Endothelial cell of umbilical vein (primary cell): Measurements from ENCODE around the gene AHSA1. TPM values are rescaled to one million over a fixed set of nuclear protein-coding genes. Genes with fewer than 3 reads are reported as not detected.

Experiments
- BruUV-seq: library from RNA; stranded (reverse); fragments of 400-500 nt; replicated peaks from 2 replicates; lab custom pipeline; 2021; lab: Mats Ljungman, UMichigan
- CTCF ChIA-PET: fragments of 300-600, 350-600 bp; sonication (Branson Sonifier 250); formaldehyde crosslinking; loops from one replicate; lab custom pipeline; 2021; ENCODE audit warnings: antibody characterized with exemption, inconsistent platforms; lab: Charles Lee
- POLR2A ChIA-PET: fragments of 300-600, 350-600 bp; sonication (Branson Sonifier 250); formaldehyde crosslinking; loops from one replicate; lab custom pipeline; 2021; ENCODE audit warnings: antibody characterized with exemption, inconsistent platforms; lab: Charles Lee
- DNase-seq: peaks from one replicate; pipeline ENCODE4 v3.0.0-alpha.2; 2011; ENCODE audit warnings: low read depth, low spot score
- FAIRE-seq: peaks from 2 replicates; lab custom pipeline; 2011; peaks lifted over from hg19 to GRCh38; lab: Jason Lieb, UNC
- H2AFZ ChIP-seq: 2 replicates; pipeline ENCODE4 v1.6.0; 2012; ENCODE audit warnings: low read depth, low read length, control low read depth, inconsistent platforms
- H3K27ac ChIP-seq: 2 replicates; pipeline ENCODE4 v1.5.1; 2011; ENCODE audit warnings: low read depth, mild to moderate bottlenecking, control low read depth, low read length, moderate library complexity; ENCODE audit not compliant: insufficient read depth
- H3K27me3 ChIP-seq, 2 experiments: 2 replicates each; pipeline versions ENCODE4 v1.6.0 to v1.6.1; 2011; ENCODE audit warnings: low read length in 2 of 2, mixed read lengths in 1 of 2; ENCODE audit not compliant: control insufficient read depth in 2 of 2, insufficient read depth in 2 of 2
- H3K36me3 ChIP-seq, 2 experiments: 2 replicates in 1 of 2; 3 replicates in 1 of 2; pipeline ENCODE4 v1.5.1; 2011; ENCODE audit warnings: low read length in 2 of 2, mild to moderate bottlenecking in 1 of 2, moderate library complexity in 1 of 2; ENCODE audit not compliant: control insufficient read depth in 2 of 2, insufficient read depth in 2 of 2; ENCODE audit errors: extremely low read depth in 1 of 2
- H3K4me1 ChIP-seq: 3 replicates; pipeline ENCODE4 v1.5.1; 2011; ENCODE audit warnings: mild to moderate bottlenecking, low read length; ENCODE audit not compliant: control insufficient read depth, insufficient read depth; ENCODE audit errors: extremely low read depth
- H3K4me2 ChIP-seq: 2 replicates; pipeline ENCODE4 v1.6.1; 2011; ENCODE audit warnings: low read length, control low read depth, mixed read lengths; ENCODE audit not compliant: insufficient read depth
- H3K4me3 ChIP-seq, 3 experiments: fragments of 200-600 bp in 1 of 3; sonication (generic), shearing (Covaris generic) in 1 of 3; replicated peaks in 1 of 3; 2 replicates each; pipeline ENCODE4 v1.5.1; 2011 to 2016; ENCODE audit warnings: control low read depth in 3 of 3, low read length in 3 of 3, mild to moderate bottlenecking in 2 of 3, inconsistent platforms in 1 of 3, low read depth in 1 of 3, moderate library complexity in 1 of 3; ENCODE audit not compliant: insufficient read depth in 1 of 3
- H3K79me2 ChIP-seq: 2 replicates; pipeline ENCODE4 v1.6.0; 2012; ENCODE audit warnings: low read length, inconsistent platforms; ENCODE audit not compliant: control insufficient read depth, insufficient read depth
- H3K9ac ChIP-seq: replicated peaks from 2 replicates; pipeline ENCODE3; 2011; ENCODE audit warnings: low read length, control low read depth; ENCODE audit not compliant: insufficient read depth; ENCODE audit errors: extremely low read depth
- H3K9me1 ChIP-seq: replicated peaks from 3 replicates; pipeline ENCODE4 v1.6.0; 2011; ENCODE audit warnings: mild to moderate bottlenecking, low read length; ENCODE audit not compliant: control insufficient read depth, insufficient read depth; ENCODE audit errors: extremely low read depth
- H3K9me3 ChIP-seq: replicated peaks from 2 replicates; pipeline ENCODE4 v1.5.1; 2012; ENCODE audit warnings: low read length, inconsistent platforms; ENCODE audit not compliant: control insufficient read depth, insufficient read depth
- H4K20me1 ChIP-seq: replicated peaks from 2 replicates; pipeline ENCODE3; 2011; ENCODE audit warnings: mild to moderate bottlenecking, low read length; ENCODE audit not compliant: control insufficient read depth, insufficient read depth; ENCODE audit errors: extremely low read depth
- CTCF ChIP-seq, 2 donors: IDR thresholded peaks; 1 replicate in 1 of 2; 2 replicates in 1 of 2; pipeline ENCODE4 v1.5.1; 2011; ENCODE audit warnings: low read length in 2 of 2, mild to moderate bottlenecking in 2 of 2, moderate library complexity in 2 of 2, control low read depth in 1 of 2, inconsistent platforms in 1 of 2, low read depth in 1 of 2; ENCODE audit not compliant: insufficient read depth in 1 of 2; ENCODE audit errors: extremely low read depth in 1 of 2
- EZH2 ChIP-seq: IDR thresholded peaks from 2 replicates; pipeline ENCODE4 v1.6.1; 2012; ENCODE audit warnings: borderline replicate concordance, low read depth, mild to moderate bottlenecking, moderate library complexity, low read length, inconsistent platforms; ENCODE audit not compliant: severe bottlenecking
- FOS ChIP-seq: IDR thresholded peaks from 2 replicates; pipeline ENCODE4 v1.6.1; 2011; ENCODE audit warnings: mild to moderate bottlenecking, low read length, moderate library complexity, borderline replicate concordance; ENCODE audit not compliant: insufficient read depth
- GATA2 ChIP-seq: IDR thresholded peaks from 2 replicates; pipeline ENCODE4 v1.7.0; 2011; ENCODE audit warnings: low read depth, mild to moderate bottlenecking, moderate library complexity, mixed read lengths, low read length; ENCODE audit not compliant: insufficient read length, insufficient read depth
- JUN ChIP-seq: IDR thresholded peaks from 2 replicates; pipeline ENCODE4 v1.6.1; 2011; ENCODE audit warnings: borderline replicate concordance, low read depth; ENCODE audit not compliant: insufficient read length, insufficient read depth
- MYC ChIP-seq: IDR thresholded peaks from one replicate; pipeline ENCODE4 v1.6.1; 2011; ENCODE audit warnings: mild to moderate bottlenecking, low read depth, low read length
- POLR2A ChIP-seq: IDR thresholded peaks from 2 replicates; pipeline ENCODE4 v1.6.1; 2012; ENCODE audit warnings: low read depth, mild to moderate bottlenecking, control low read depth, low read length
- POLR2AphosphoS5 ChIP-seq: IDR thresholded peaks from 2 replicates; pipeline ENCODE4 v1.6.1; 2012; ENCODE audit warnings: low read depth, mild to moderate bottlenecking, control low read depth, low read length, moderate library complexity; ENCODE audit not compliant: insufficient read depth
- dilution Hi-C: fragments of 300-500 bp; cut with MboI; formaldehyde crosslinking; loops from one replicate; pipeline ENCODE4 v1.15.0; 2019; ENCODE audit warnings: low sequenced_read_pairs; ENCODE audit not compliant: extremely low pct_ligation_motif_present
- intact Hi-C: fragments of 100-400 bp; cut with micrococcal nuclease; formaldehyde crosslinking; loops from one replicate; pipeline ENCODE4 v1.10.0; 2022
- polyA plus RNA-seq, 4 experiments: library from polyadenylated mRNA; depleted of rRNA in 3 of 4; stranded (reverse) in 3 of 4; unstranded in 1 of 4; fragments of >200 nt; gene quantifications; 2 replicates each; pipeline versions ENCODE4 v1.2.1 to v1.2.3, GENCODE V29; 2011 to 2012; ENCODE audit warnings: missing spikeins in 1 of 4
- total RNA-seq: library from RNA; stranded (reverse); gene quantifications from 2 replicates; pipeline ENCODE4 v1.2.3, GENCODE V29; 2021
- TF ChIP-seq, protein P1 (sequence below): IDR thresholded peaks from 2 replicates; pipeline ENCODE4 v1.6.1; 2011; ENCODE audit not compliant: insufficient read depth, insufficient read length

The AHSA1 gene
- total and polyA plus RNA-seq, 2 donors (not counting 3 experiments of a cell fraction or from before 2014, with no cell fraction given): 122 to 166 TPM

- ChIA-PET CTCF (no interaction called here), POLR2A (no interaction called here)
- no peak overlapping the region for H3K4me3 ChIP-seq
- no peaks in the 10 kb centered on the region for H3K79me2 ChIP-seq
- BruUV-seq: no TSS peak
- TF ChIP-seq JUN (no peak), FOS (peak; percentile 9), CTCF (IDR thresholded peaks at IDR 0.05; ENCODE audit: extremely low read depth in 1 of 2, insufficient read depth in 1 of 2, low read depth in 1 of 2, low read length in 2 of 2) (no peak)
- intact Hi-C loops: no loop called here
- H3K9me3 ChIP-seq: no peaks in the 10 kb centered on the region
- no peaks in the 10 kb centered on the region for H3K27me3 ChIP-seq
- no peak overlapping the region for H3K9ac ChIP-seq
- FAIRE-seq (no peak), DNase-seq (no peak)
- no peaks in the 10 kb centered on the region for H4K20me1 ChIP-seq
- dilution Hi-C loops: no loop called here
- H3K9me1 ChIP-seq: no peaks in the 10 kb centered on the region
- no peaks in the 10 kb centered on the region for H3K4me1 ChIP-seq
- no peak overlapping the region for H3K27ac ChIP-seq
- no peaks in the 10 kb centered on the region for H3K36me3 ChIP-seq
- no peak overlapping the region for H2AFZ ChIP-seq
- no peak overlapping the region for H3K4me2 ChIP-seq
Observed at GRCh38 chr14:77485901-77486678, 28.2 kb downstream of the AHSA1 start.

- no peak overlapping the region for H3K4me2 ChIP-seq
- no peaks in the 10 kb centered on the region for H3K79me2 ChIP-seq
- H3K4me3 ChIP-seq: no peak overlapping the region
- no peak for FAIRE-seq
- ChIA-PET CTCF (interaction anchor here (2.2 kb wide), 1 partner anchor 13 kb away, joined by 4 read pairs; no protein-coding TSS in a partner anchor), POLR2A (no interaction called here)
- H3K9ac ChIP-seq: no peak overlapping the region
- H3K27ac ChIP-seq: no peak overlapping the region
- no peaks in the 10 kb centered on the region for H3K9me3 ChIP-seq
- BruUV-seq: no TSS peak
- H3K4me1 ChIP-seq: no peaks in the 10 kb centered on the region
- intact Hi-C loops (no loop called here), dilution Hi-C loops (no loop called here)
- H3K9me1 ChIP-seq: no peaks in the 10 kb centered on the region
- H3K36me3 ChIP-seq: no peaks in the 10 kb centered on the region
- no peak overlapping the region for H2AFZ ChIP-seq
- no peaks in the 10 kb centered on the region for H3K27me3 ChIP-seq
- TF ChIP-seq POLR2AphosphoS5 (no peak), GATA2 (no peak), POLR2A (no peak), CTCF (IDR thresholded peaks at IDR 0.05; ENCODE audit: extremely low read depth in 1 of 2, insufficient read depth in 1 of 2, low read depth in 1 of 2, low read length in 2 of 2) (no peak), EZH2 (no peak), JUN (no peak), FOS (no peak), MYC (no peak)
- TF ChIP-seq, protein P1, sequence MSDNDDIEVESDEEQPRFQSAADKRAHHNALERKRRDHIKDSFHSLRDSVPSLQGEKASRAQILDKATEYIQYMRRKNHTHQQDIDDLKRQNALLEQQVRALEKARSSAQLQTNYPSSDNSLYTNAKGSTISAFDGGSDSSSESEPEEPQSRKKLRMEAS: no peak
- H4K20me1 ChIP-seq: no peaks in the 10 kb centered on the region
- DNase-seq: no peak
Observed at GRCh38 chr14:77488558-77488957, 30.7 kb downstream of the AHSA1 start.
